ENCODE results near the gene DHH. TPM values are rescaled to one million over a fixed set of nuclear protein-coding genes. Genes with fewer than 3 reads are reported as not detected.

DHH gene
- total RNA-seq, 1 donor from 2014 or later = 31.5 TPM

DNA sequence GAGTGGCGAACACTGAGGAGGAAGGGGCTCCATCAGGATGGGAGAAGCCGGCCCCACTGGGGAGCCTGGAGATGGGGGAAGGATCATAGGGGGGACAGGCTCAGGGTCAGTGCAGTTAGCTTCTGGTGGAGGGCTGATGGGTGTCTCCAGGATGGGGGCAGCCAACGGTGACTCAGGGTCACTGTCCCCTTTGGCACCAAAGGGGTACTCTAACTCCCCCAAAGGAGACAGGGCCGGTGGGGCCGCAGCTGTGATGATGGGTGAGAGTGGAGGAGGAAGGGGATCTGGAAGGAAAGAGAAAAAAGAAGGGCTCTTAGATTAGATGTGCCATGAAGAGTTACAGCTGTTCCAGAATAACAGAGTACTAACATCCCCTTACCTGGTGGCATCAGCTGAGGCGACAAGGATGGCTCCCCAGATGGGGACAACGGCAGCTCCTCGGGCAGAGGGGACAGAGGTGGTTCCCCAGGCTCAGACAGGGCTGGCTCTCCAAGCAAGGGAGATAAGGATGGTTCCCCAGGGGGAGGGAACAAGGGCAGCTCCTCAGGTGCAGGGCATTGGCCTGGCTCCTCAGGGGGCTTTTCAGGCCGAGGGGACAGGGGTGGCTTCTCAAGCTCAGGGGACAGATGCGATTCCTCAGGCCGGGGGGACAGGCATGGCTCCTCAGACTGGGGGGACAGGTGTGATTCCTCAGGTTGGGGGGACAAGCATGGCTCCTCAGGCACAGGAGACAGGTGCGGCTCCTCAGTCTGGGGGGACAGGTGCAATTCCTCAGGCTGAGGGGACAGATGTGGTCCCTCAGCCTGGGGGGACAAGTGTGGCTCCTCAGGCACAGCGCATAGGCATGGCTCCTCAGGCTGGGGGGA, 43.9 kb downstream of the DHH start:
- Histone ChIP-seq H3K36me3 (peaks cover 92 to 94% of the 10 kb centered on the region in 2 donors), H3K27me3 (no peaks in the 10 kb centered on the region), H3K4me1 (peaks cover 0 to 8% of the 10 kb centered on the region in 2 donors), H3K9me3 (no peaks in the 10 kb centered on the region), H3K4me3 (no peak overlapping the region), H3K27ac (no peak overlapping the region)
- DNase-seq (ENCODE audit: low spot score in 2 of 2) = no peak
- no peak for TF ChIP-seq CTCF (IDR thresholded peaks at IDR 0.05)
- intact Hi-C loops (cut with DNase I) = no loop called here

GRCh38 chr12:49049566-49050224, 44.9 kb downstream of the DHH start:
- Histone ChIP-seq H3K36me3 (peaks cover 98 to 100% of the 10 kb centered on the region in 2 donors), H3K27me3 (no peaks in the 10 kb centered on the region), H3K4me1 (no peaks in the 10 kb centered on the region), H3K4me3 (no peak overlapping the region), H3K27ac (no peak overlapping the region), H3K9me3 (no peaks in the 10 kb centered on the region)
- no peak for DNase-seq (ENCODE audit: low spot score in 2 of 2)
- no peak for TF ChIP-seq CTCF (IDR thresholded peaks at IDR 0.05)
- intact Hi-C loops (cut with DNase I) = no loop called here

DNA sequence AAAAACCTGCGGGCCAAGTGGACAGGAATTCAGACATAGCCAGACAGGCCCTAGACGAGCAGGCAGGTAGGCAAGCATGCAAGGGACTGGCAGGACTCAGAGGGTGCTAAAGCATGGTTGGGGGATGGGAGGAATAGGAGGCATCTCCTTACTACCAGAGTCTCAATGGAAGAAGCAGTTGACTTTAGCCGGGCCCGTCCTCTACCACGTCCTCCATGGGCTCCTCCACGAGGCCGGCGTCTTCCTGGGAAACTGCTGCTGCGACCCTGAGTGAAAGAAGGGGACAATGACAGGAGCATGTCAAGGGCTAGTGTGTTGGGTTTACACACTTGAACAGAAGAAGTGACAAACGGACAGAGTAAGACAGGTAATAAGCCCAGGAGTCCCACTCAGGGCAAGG, 45.6 kb downstream of the DHH start:
- intact Hi-C loops (cut with DNase I) = no loop called here
- Histone ChIP-seq H3K4me1 (no peaks in the 10 kb centered on the region), H3K9me3 (no peaks in the 10 kb centered on the region), H3K27me3 (no peaks in the 10 kb centered on the region), H3K4me3 (no peak overlapping the region), H3K36me3 (peaks cover 98 to 100% of the 10 kb centered on the region in 2 donors), H3K27ac (no peak overlapping the region)
- TF ChIP-seq CTCF (IDR thresholded peaks at IDR 0.05) = no peak
- no peak for DNase-seq (ENCODE audit: low spot score in 2 of 2)

GRCh38 chr12:49046129-49046895, 48.3 kb downstream of the DHH start:
- H3K4me1 ChIP-seq = no peaks in the 10 kb centered on the region
- H3K27ac ChIP-seq = no peak overlapping the region
- no peaks in the 10 kb centered on the region for H3K9me3 ChIP-seq
- no peak for DNase-seq (ENCODE audit: low spot score in 2 of 2)
- intact Hi-C loops (cut with DNase I) = no loop called here
- no peak for TF ChIP-seq CTCF (IDR thresholded peaks at IDR 0.05)
- peaks cover 97 to 100% of the 10 kb centered on the region in 2 donors for H3K36me3 ChIP-seq
- H3K27me3 ChIP-seq = no peaks in the 10 kb centered on the region
- no peak overlapping the region for H3K4me3 ChIP-seq

DNA sequence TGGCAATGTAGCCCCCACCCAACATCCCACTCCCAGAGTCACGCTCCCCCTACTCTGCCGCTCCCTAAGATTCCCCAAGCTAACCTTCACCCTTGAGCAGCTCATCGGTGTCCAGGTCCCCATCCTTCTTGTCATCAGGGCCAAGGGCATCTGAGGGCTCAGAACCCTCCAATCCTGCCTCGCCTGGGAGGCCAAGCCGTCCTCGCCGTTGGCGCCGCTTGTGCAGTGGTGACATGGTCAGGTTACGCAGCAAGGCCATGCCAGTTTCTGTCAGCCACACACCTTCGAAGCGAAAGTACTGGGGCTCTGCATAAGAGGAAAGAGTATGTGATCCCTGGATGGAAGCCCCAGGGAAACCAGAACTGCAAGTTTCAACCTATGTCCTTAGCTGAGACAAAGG, 49.9 kb downstream of the DHH start:
- no peak for TF ChIP-seq CTCF (IDR thresholded peaks at IDR 0.05)
- Histone ChIP-seq H3K27ac (no peak overlapping the region), H3K36me3 (peaks cover 97 to 100% of the 10 kb centered on the region in 2 donors), H3K4me1 (no peaks in the 10 kb centered on the region), H3K4me3 (no peak overlapping the region), H3K27me3 (no peaks in the 10 kb centered on the region), H3K9me3 (no peaks in the 10 kb centered on the region)
- intact Hi-C loops (cut with DNase I) = no loop called here
- DNase-seq (ENCODE audit: low spot score in 2 of 2) = no peak

Measured in ascending aorta (tissue), 2 donors.